A549 (cell line): ENCODE data around the gene SYT1. TPM values are rescaled to one million over a fixed set of nuclear protein-coding genes. Genes with fewer than 3 reads are reported as not detected.

Source experiments
- ATAC-seq, 2 experiments: fragments of 200-7000 bp in 1 of 2; fragments of >200 bp in 1 of 2; cut with Nextera tagmentation in 1 of 2; cut with Tn5 transposase in 1 of 2; 3 replicates each; pipeline versions ENCODE4 v1.8.0 to v1.9.1; 2018 to 2020; ENCODE audit warnings: mild to moderate bottlenecking in 1 of 2, moderate library complexity in 1 of 2
- CTCF ChIA-PET: fragments of 300-600 bp; sonication (Branson Sonifier 250); formaldehyde crosslinking; extraction: SDS; loops from one replicate; lab custom pipeline; 2021; ENCODE audit warnings: antibody characterized with exemption, inconsistent platforms; lab: Yijun Ruan, JAX
- POLR2A ChIA-PET: fragments of 350-600 bp; formaldehyde crosslinking; extraction: SDS; loops from one replicate; lab custom pipeline; 2021; ENCODE audit warnings: antibody characterized with exemption, inconsistent platforms; lab: Yijun Ruan, JAX
- DNase-seq, 2 experiments: peaks; one replicate each; pipeline versions ENCODE4 v3.0.0 to v3.0.0-alpha.2; 2011 to 2016; ENCODE audit warnings: low read depth in 1 of 2, low spot score in 1 of 2
- FAIRE-seq: peaks from 2 replicates; lab custom pipeline; 2011; peaks lifted over from hg19 to GRCh38; lab: Jason Lieb, UNC
- H3K27ac ChIP-seq, 2 experiments: fragments of >200 bp; sonication (Bioruptor Twin); formaldehyde crosslinking; 3 replicates each; pipeline ENCODE4 v1.5.1; 2016 to 2017
- H3K4me1 ChIP-seq: fragments of >200 bp; sonication (Bioruptor Twin); formaldehyde crosslinking; 3 replicates; pipeline ENCODE4 v1.6.1; 2016
- H3K4me2 ChIP-seq: fragments of >200 bp; sonication (Bioruptor Twin); formaldehyde crosslinking; 3 replicates; pipeline ENCODE4 v1.6.1; 2016
- H3K4me3 ChIP-seq: fragments of >200 bp; sonication (Bioruptor Twin); formaldehyde crosslinking; 3 replicates; pipeline ENCODE4 v1.5.1; 2016
- H3K9me3 ChIP-seq: fragments of >200 bp; sonication (Bioruptor Twin); formaldehyde crosslinking; 3 replicates; pipeline ENCODE4 v1.6.1; 2016
- BCL3 ChIP-seq: fragments of >200 bp; sonication (Bioruptor Twin); formaldehyde crosslinking; IDR thresholded peaks from 3 replicates; pipeline ENCODE4 v1.6.1; 2016
- BHLHE40 ChIP-seq: IDR thresholded peaks from 2 replicates; pipeline ENCODE4 v1.6.1; 2012; ENCODE audit warnings: low read depth, low read length, inconsistent platforms
- CHD4 ChIP-seq: fragments of 200-600 bp; sonication (generic); IDR thresholded peaks from 2 replicates; pipeline ENCODE4 v1.6.1; 2016; ENCODE audit warnings: antibody characterized with exemption, mild to moderate bottlenecking, borderline replicate concordance
- CTCF ChIP-seq: fragments of >200 bp; sonication (Bioruptor Twin); formaldehyde crosslinking; IDR thresholded peaks from 3 replicates; pipeline ENCODE4 v1.5.1; 2016
- EHF ChIP-seq: fragments of 250-450 bp; sonication (Bioruptor Pico); IDR thresholded peaks from 2 replicates; pipeline ENCODE4 v1.5.0; 2020; ENCODE audit warnings: mild to moderate bottlenecking
- EP300 ChIP-seq, 2 experiments: fragments of >200 bp; sonication (Bioruptor Twin); formaldehyde crosslinking; IDR thresholded peaks; 2 replicates in 1 of 2; 3 replicates in 1 of 2; pipeline ENCODE4 v1.6.1; 2016 to 2017
- FOSB ChIP-seq: fragments of 250-450 bp; sonication (Bioruptor Pico); IDR thresholded peaks from 2 replicates; pipeline ENCODE4 v1.5.0; 2020; ENCODE audit warnings: mild to moderate bottlenecking, moderate library complexity
- FOSL2 ChIP-seq, 2 experiments: fragments of 450-650 bp in 1 of 2; fragments of >200 bp in 1 of 2; sonication (Bioruptor Twin) in 1 of 2; formaldehyde crosslinking; IDR thresholded peaks; 2 replicates each; pipeline versions ENCODE4 v1.5.0 to v1.6.1; 2016 to 2020; ENCODE audit warnings: mild to moderate bottlenecking in 1 of 2, moderate library complexity in 1 of 2
- GATA3 ChIP-seq: IDR thresholded peaks from 2 replicates; pipeline ENCODE4 v1.6.1; 2012; ENCODE audit warnings: borderline replicate concordance
- HES2 ChIP-seq: fragments of >200 bp; sonication (Bioruptor Twin); formaldehyde crosslinking; IDR thresholded peaks from 2 replicates; pipeline ENCODE4 v1.6.1; 2016
- HMGXB4 ChIP-seq: fragments of 250-450 bp; sonication (Bioruptor Pico); IDR thresholded peaks from 2 replicates; pipeline ENCODE4 v1.5.0; 2021; ENCODE audit warnings: mild to moderate bottlenecking, moderate library complexity, borderline replicate concordance
- HOXA7 ChIP-seq: fragments of 250-450 bp; sonication (Bioruptor Pico); IDR thresholded peaks from 2 replicates; pipeline ENCODE4 v1.5.0; 2020; ENCODE audit warnings: mild to moderate bottlenecking, moderate library complexity
- JUN ChIP-seq, 2 experiments: fragments of >200 bp; sonication (Bioruptor Twin); formaldehyde crosslinking; IDR thresholded peaks; 2 replicates in 1 of 2; 3 replicates in 1 of 2; pipeline ENCODE4 v1.6.1; 2016 to 2017
- JUNB ChIP-seq: fragments of >200 bp; sonication (Bioruptor Twin); formaldehyde crosslinking; IDR thresholded peaks from 2 replicates; pipeline ENCODE4 v1.6.1; 2016
- KDM1A ChIP-seq: fragments of 200-600 bp; sonication (generic); IDR thresholded peaks from 2 replicates; pipeline ENCODE4 v1.6.1; 2016; ENCODE audit warnings: low read depth, mild to moderate bottlenecking
- KDM5A ChIP-seq: fragments of 200-600 bp; sonication (generic); IDR thresholded peaks from 2 replicates; pipeline ENCODE4 v1.6.1; 2016; ENCODE audit warnings: antibody characterized with exemption, mild to moderate bottlenecking
- MAFK ChIP-seq: fragments of 450-650 bp; IDR thresholded peaks from 2 replicates; pipeline ENCODE4 v1.6.1; 2014; ENCODE audit not compliant: partially characterized antibody
- MAX ChIP-seq: IDR thresholded peaks from 2 replicates; pipeline ENCODE4 v1.6.1; 2012
- MAZ ChIP-seq: fragments of 150-350 bp; IDR thresholded peaks from 2 replicates; pipeline ENCODE4 v1.6.1; 2014; ENCODE audit warnings: antibody characterized with exemption, low read depth, low read length, borderline replicate concordance
- MYC ChIP-seq: IDR thresholded peaks from 2 replicates; pipeline ENCODE4 v1.6.1; 2012; ENCODE audit warnings: mild to moderate bottlenecking, inconsistent platforms, low read length, improper control_type of control experiment, borderline replicate concordance
- NFE2L2 ChIP-seq: fragments of 150-350 bp; conservative IDR thresholded peaks from 2 replicates; pipeline ENCODE4 v1.6.1; 2014; ENCODE audit warnings: low read length
- NR3C1 ChIP-seq: fragments of >200 bp; sonication (Bioruptor Twin); formaldehyde crosslinking; IDR thresholded peaks from 3 replicates; pipeline ENCODE4 v1.6.1; 2017
- PHF8 ChIP-seq: fragments of 200-600 bp; sonication (generic); IDR thresholded peaks from 2 replicates; pipeline ENCODE4 v1.6.1; 2016; ENCODE audit warnings: low read depth, mild to moderate bottlenecking, antibody characterized with exemption, moderate library complexity, borderline replicate concordance
- POLR2A ChIP-seq: IDR thresholded peaks from 2 replicates; pipeline ENCODE4 v1.6.1; 2012; ENCODE audit warnings: mild to moderate bottlenecking, low read length
- RAD21 ChIP-seq, 2 experiments: fragments of >200 bp in 1 of 2; sonication (Bioruptor Twin) in 1 of 2; formaldehyde crosslinking in 1 of 2; IDR thresholded peaks in 1 of 2; conservative IDR thresholded peaks in 1 of 2; 2 replicates in 1 of 2; 3 replicates in 1 of 2; pipeline ENCODE4 v1.6.1; 2012 to 2018; ENCODE audit warnings: inconsistent platforms in 1 of 2
- RARB ChIP-seq: fragments of 250-450 bp; sonication (Bioruptor Pico); IDR thresholded peaks from 2 replicates; pipeline ENCODE4 v1.8.0; 2021; ENCODE audit warnings: mild to moderate bottlenecking, moderate library complexity
- RCOR1 ChIP-seq: fragments of 150-350 bp; IDR thresholded peaks from 2 replicates; pipeline ENCODE4 v1.6.1; 2014; ENCODE audit warnings: antibody characterized with exemption, low read length, low read depth
- SMC3 ChIP-seq: fragments of >200 bp; sonication (Bioruptor Twin); formaldehyde crosslinking; IDR thresholded peaks from 3 replicates; pipeline ENCODE4 v1.6.1; 2018; ENCODE audit warnings: inconsistent platforms
- TP53 ChIP-seq: fragments of 250-450 bp; sonication (Bioruptor Pico); IDR thresholded peaks from 2 replicates; pipeline ENCODE4 v1.5.0; 2021; ENCODE audit warnings: mild to moderate bottlenecking, moderate library complexity
- ZC3H11A ChIP-seq: fragments of 450-650 bp; IDR thresholded peaks from 2 replicates; pipeline ENCODE4 v1.6.1; 2014; ENCODE audit warnings: antibody characterized with exemption, mild to moderate bottlenecking
- ZFP36 ChIP-seq: fragments of 450-650 bp; IDR thresholded peaks from 2 replicates; pipeline ENCODE4 v1.6.1; 2014; ENCODE audit warnings: borderline replicate concordance; ENCODE audit not compliant: partially characterized antibody
- WGBS: methylation state at CpG from one replicate; pipeline ENCODE4 v1.1.6; 2017; ENCODE audit errors: missing lambda C conversion rate; 5-methylcytosine and 5-hydroxymethylcytosine counted together
- polyA plus RNA-seq, 4 experiments: library from polyadenylated mRNA; depleted of rRNA in 3 of 4; stranded (reverse); fragments of >200 nt; fragmentation: RNase III in 1 of 4; extraction: RNeasy Plus Mini Kit Qiagen cat#74134 plus additional on column Dnase treatment in 1 of 4; gene quantifications; 2 replicates in 3 of 4; 3 replicates in 1 of 4; pipeline ENCODE4 v1.2.3, GENCODE V29; 2011 to 2017
- TF ChIP-seq, protein P1 (sequence below): fragments of 250-450 bp; sonication (Bioruptor Pico); IDR thresholded peaks from 2 replicates; pipeline ENCODE4 v1.5.0; 2020; ENCODE audit warnings: low read depth, mild to moderate bottlenecking, moderate library complexity
- TF ChIP-seq, protein P2 (sequence below): fragments of 450-650 bp; IDR thresholded peaks from 2 replicates; pipeline ENCODE4 v1.6.1; 2014; ENCODE audit warnings: antibody characterized with exemption
- TF ChIP-seq, protein P3 (sequence below): IDR thresholded peaks from 2 replicates; pipeline ENCODE4 v1.6.1; 2012

The SYT1 gene
- polyA plus RNA-seq, 2 of the 4 experiments (the other 2 are of a cell fraction) = 11.7 to 39.6 TPM

DNA sequence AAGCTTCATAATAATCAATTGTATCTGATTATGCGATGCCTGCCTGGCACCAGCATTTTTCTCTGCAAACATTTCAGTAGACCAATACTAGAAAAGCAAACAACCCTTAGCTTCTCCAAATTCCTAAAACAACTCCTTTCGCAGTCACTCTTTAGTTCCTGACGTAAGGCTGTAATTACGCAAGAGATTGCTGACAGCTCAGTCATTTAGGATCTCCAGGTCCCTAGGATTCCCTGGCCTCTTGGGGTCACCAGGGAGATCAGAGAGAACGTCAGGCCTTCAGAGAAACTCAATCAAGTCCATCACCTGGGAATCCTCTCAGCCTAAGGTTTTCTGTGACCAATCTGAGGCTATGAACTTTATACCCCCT is 435.6 kb downstream of the SYT1 start:
- peak; percentile 92 to 98 for ATAC-seq
- H3K4me2 ChIP-seq = peak overlapping the region; percentile 74
- peak overlapping the region; percentile 22; the same call in 1 of the 3 replicates for H3K4me3 ChIP-seq
- TF ChIP-seq TP53 (no peak), FOSL2 (IDR thresholded peaks at IDR 0.05) (peak; percentile 74), FOSL2 (CRISPR knock-in tag; IDR thresholded peaks at IDR 0.05) (peak; percentile 93), HOXA7 (CRISPR knock-in tag) (no peak), GATA3 (peak; percentile 100), CHD4 (no peak), BHLHE40 (peak; percentile 13; the same call in 1 of the 2 replicates), BCL3 (peak; percentile 85; the same call in 1 of the 3 replicates), JUNB (peak; percentile 79), KDM1A (no peak), MAX (peak; percentile 82), MYC (no peak), RAD21 (conservative IDR thresholded peaks at IDR 0.05 in 1 of 2, IDR thresholded peaks at IDR 0.05 in 1 of 2) (peak; percentile 41 to 58), POLR2A (no peak), RCOR1 (no peak), JUN (IDR thresholded peaks at IDR 0.05) (peak; percentile 84 to 90; a peak in 4 of 5 replicates), ZFP36 (peak; percentile 1), RARB (CRISPR knock-in tag) (peak; percentile 96), SMC3 (peak; percentile 45), KDM5A (no peak), FOSB (CRISPR knock-in tag) (peak; percentile 55; the same call in 1 of the 2 replicates), PHF8 (no peak), NFE2L2 (no peak), HES2 (peak; percentile 90), MAFK (peak; percentile 22), MAZ (no peak), EP300 (IDR thresholded peaks at IDR 0.05) (peak; percentile 92 to 96; a peak in 4 of 5 replicates), EHF (CRISPR knock-in tag) (peak; percentile 78; the same call in 1 of the 2 replicates), ZC3H11A (no peak), HMGXB4 (CRISPR knock-in tag) (no peak), CTCF (no peak), NR3C1 (no peak)
- TF ChIP-seq, protein P1, sequence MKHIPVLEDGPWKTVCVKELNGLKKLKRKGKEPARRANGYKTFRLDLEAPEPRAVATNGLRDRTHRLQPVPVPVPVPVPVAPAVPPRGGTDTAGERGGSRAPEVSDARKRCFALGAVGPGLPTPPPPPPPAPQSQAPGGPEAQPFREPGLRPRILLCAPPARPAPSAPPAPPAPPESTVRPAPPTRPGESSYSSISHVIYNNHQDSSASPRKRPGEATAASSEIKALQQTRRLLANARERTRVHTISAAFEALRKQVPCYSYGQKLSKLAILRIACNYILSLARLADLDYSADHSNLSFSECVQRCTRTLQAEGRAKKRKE (CRISPR knock-in tag) = no peak
- TF ChIP-seq, protein P2, sequence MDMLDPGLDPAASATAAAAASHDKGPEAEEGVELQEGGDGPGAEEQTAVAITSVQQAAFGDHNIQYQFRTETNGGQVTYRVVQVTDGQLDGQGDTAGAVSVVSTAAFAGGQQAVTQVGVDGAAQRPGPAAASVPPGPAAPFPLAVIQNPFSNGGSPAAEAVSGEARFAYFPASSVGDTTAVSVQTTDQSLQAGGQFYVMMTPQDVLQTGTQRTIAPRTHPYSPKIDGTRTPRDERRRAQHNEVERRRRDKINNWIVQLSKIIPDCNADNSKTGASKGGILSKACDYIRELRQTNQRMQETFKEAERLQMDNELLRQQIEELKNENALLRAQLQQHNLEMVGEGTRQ = no peak
- TF ChIP-seq, protein P3, sequence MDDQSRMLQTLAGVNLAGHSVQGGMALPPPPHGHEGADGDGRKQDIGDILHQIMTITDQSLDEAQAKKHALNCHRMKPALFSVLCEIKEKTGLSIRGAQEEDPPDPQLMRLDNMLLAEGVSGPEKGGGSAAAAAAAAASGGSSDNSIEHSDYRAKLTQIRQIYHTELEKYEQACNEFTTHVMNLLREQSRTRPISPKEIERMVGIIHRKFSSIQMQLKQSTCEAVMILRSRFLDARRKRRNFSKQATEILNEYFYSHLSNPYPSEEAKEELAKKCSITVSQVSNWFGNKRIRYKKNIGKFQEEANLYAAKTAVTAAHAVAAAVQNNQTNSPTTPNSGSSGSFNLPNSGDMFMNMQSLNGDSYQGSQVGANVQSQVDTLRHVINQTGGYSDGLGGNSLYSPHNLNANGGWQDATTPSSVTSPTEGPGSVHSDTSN = peak; percentile 90

More for the DNA sequence above, 435.6 kb downstream of the SYT1 start:
- CTCF ChIA-PET = interaction anchor here (1.3 kb wide), 1 partner anchor 45 kb away, joined by 6 read pairs; no protein-coding TSS in a partner anchor
- POLR2A ChIA-PET = interaction anchor here (0.8 kb wide), 1 partner anchor 435 kb away, joined by 3 read pairs; the partner anchor contains the start of gene SYT1
- Histone ChIP-seq H3K27ac (peak overlapping the region; percentile 78 to 87), H3K4me1 (peaks cover 60% of the 10 kb centered on the region), H3K9me3 (peaks cover 21% of the 10 kb centered on the region; the same call in 2 of the 3 replicates)
- 3% methylated on average over 5 of the region's 5 CpGs for WGBS
- peak; percentile 94 for FAIRE-seq
- peak; percentile 58 to 100 for DNase-seq
